Neuron (in vitro differentiated cells): ENCODE measurements around the gene SHISA6.

ENCODE experiments used
- H2AFZ ChIP-seq: one replicate; pipeline ENCODE4 v1.6.1; 2013; ENCODE audit warnings: low read depth, mild to moderate bottlenecking, inconsistent platforms, low read length, moderate library complexity
- H3K27me3 ChIP-seq: one replicate; pipeline ENCODE4 v1.6.1; 2013; ENCODE audit warnings: low read length; ENCODE audit not compliant: insufficient read depth
- H3K36me3 ChIP-seq: one replicate; pipeline ENCODE4 v1.6.1; 2013; ENCODE audit warnings: low read length; ENCODE audit not compliant: insufficient read depth
- H3K4me1 ChIP-seq: one replicate; pipeline ENCODE4 v1.6.1; 2013; ENCODE audit warnings: low read length; ENCODE audit not compliant: insufficient read depth
- H3K4me3 ChIP-seq: 2 replicates; pipeline ENCODE4 v1.5.1; 2013; ENCODE audit warnings: mild to moderate bottlenecking, low read length, moderate library complexity
- H3K9me3 ChIP-seq: one replicate; pipeline ENCODE4 v1.6.1; 2013; ENCODE audit warnings: low read length

Gene SHISA6

GRCh38 chr17:11583306-11583992 is 342.4 kb downstream of the SHISA6 start:
- Histone ChIP-seq H3K4me3 (no peak overlapping the region), H3K4me1 (no peaks in the 10 kb centered on the region), H2AFZ (no peak overlapping the region), H3K9me3 (no peaks in the 10 kb centered on the region), H3K36me3 (no peaks in the 10 kb centered on the region), H3K27me3 (no peaks in the 10 kb centered on the region)

GRCh38 chr17:11589716-11590115 is 348.7 kb downstream of the SHISA6 start:
- no peaks in the 10 kb centered on the region for H3K27me3 ChIP-seq
- no peaks in the 10 kb centered on the region for H3K9me3 ChIP-seq
- no peak overlapping the region for H2AFZ ChIP-seq
- H3K36me3 ChIP-seq = no peaks in the 10 kb centered on the region
- H3K4me1 ChIP-seq = no peaks in the 10 kb centered on the region
- H3K4me3 ChIP-seq = no peak overlapping the region

GRCh38 chr17:11598274-11599221 is 357.5 kb downstream of the SHISA6 start, which contains the start of gene DNAH9:
Gene DNAH9 (plus strand): TSS chr17:11598470. CDS start chr17:11598499, 29 bp downstream.
- no peaks in the 10 kb centered on the region for H3K27me3 ChIP-seq
- no peaks in the 10 kb centered on the region for H3K36me3 ChIP-seq

GRCh38 chr17:11601661-11602060 is 360.6 kb downstream of the SHISA6 start:
- Histone ChIP-seq H2AFZ (no peak overlapping the region), H3K4me3 (no peak overlapping the region), H3K4me1 (peaks cover 5% of the 10 kb centered on the region), H3K9me3 (no peaks in the 10 kb centered on the region), H3K27me3 (no peaks in the 10 kb centered on the region), H3K36me3 (no peaks in the 10 kb centered on the region)

More at GRCh38 chr17:11598274-11599221, 357.5 kb downstream of the SHISA6 start, which contains the start of gene DNAH9:
- peaks cover 5% of the 10 kb centered on the region for H3K4me1 ChIP-seq
- H2AFZ ChIP-seq = peak within 1 kb of the TSS; percentile 95
- peak within 1 kb of the TSS; percentile 53 for H3K4me3 ChIP-seq
- no peaks in the 10 kb centered on the region for H3K9me3 ChIP-seq

GRCh38 chr17:11608396-11608795 is 367.4 kb downstream of the SHISA6 start:
- peaks cover 3% of the 10 kb centered on the region for H3K4me1 ChIP-seq
- H3K9me3 ChIP-seq = no peaks in the 10 kb centered on the region
- H3K4me3 ChIP-seq = no peak overlapping the region
- no peaks in the 10 kb centered on the region for H3K27me3 ChIP-seq
- no peak overlapping the region for H2AFZ ChIP-seq
- no peaks in the 10 kb centered on the region for H3K36me3 ChIP-seq

- peaks cover 3% of the 10 kb centered on the region for H3K4me1 ChIP-seq
- no peaks in the 10 kb centered on the region for H3K27me3 ChIP-seq
- no peak overlapping the region for H2AFZ ChIP-seq
- H3K4me3 ChIP-seq = no peak overlapping the region
- H3K36me3 ChIP-seq = no peaks in the 10 kb centered on the region
- H3K9me3 ChIP-seq = no peaks in the 10 kb centered on the region
Observed at GRCh38 chr17:11610999-11611566, 370.1 kb downstream of the SHISA6 start.

- Histone ChIP-seq H2AFZ (no peak overlapping the region), H3K9me3 (no peaks in the 10 kb centered on the region), H3K27me3 (no peaks in the 10 kb centered on the region), H3K4me3 (no peak overlapping the region), H3K4me1 (peaks cover 3% of the 10 kb centered on the region), H3K36me3 (no peaks in the 10 kb centered on the region)
Observed at GRCh38 chr17:11612956-11613355, 371.9 kb downstream of the SHISA6 start.
